Activated CD4-positive, alpha-beta T cell treated with anti-CD3 and anti-CD28 coated beads, Interleukin-2, amount 10 ng/mL, durations not matched to agents 7 days and 5 days (primary cell): Measurements from ENCODE around the gene KYAT1. TPM values are rescaled to one million over a fixed set of nuclear protein-coding genes. Genes with fewer than 3 reads are reported as not detected.
"Not testable (repeated sequence)": the region's sequence is repeated elsewhere in the genome, so short reads cannot be mapped to it uniquely, and the experiment has no call there.

Experiments
- CTCF ChIA-PET: fragments of 350-600 bp; sonication (Branson Sonifier 250); formaldehyde crosslinking; loops from one replicate; lab custom pipeline; 2021; ENCODE audit warnings: antibody characterized with exemption; lab: Charles Lee
- POLR2A ChIA-PET: fragments of 350-600 bp; sonication (Branson Sonifier 250); formaldehyde crosslinking; loops from one replicate; lab custom pipeline; 2021; ENCODE audit warnings: antibody characterized with exemption; lab: Charles Lee
- DNase-seq: peaks from one replicate; pipeline ENCODE4 v3.0.0-alpha.2; 2020
- H3K27ac Mint-ChIP-seq: one replicate; pipeline ENCODE4 v1.8.0; 2021; ENCODE audit warnings: mild to moderate bottlenecking, moderate library complexity, mixed read lengths
- H3K27me3 Mint-ChIP-seq: one replicate; pipeline ENCODE4 v1.8.0; 2021; ENCODE audit warnings: mixed read lengths
- H3K36me3 Mint-ChIP-seq: one replicate; pipeline ENCODE4 v1.8.0; 2021; ENCODE audit warnings: low read depth, mixed read lengths
- H3K4me1 Mint-ChIP-seq: one replicate; pipeline ENCODE4 v1.8.0; 2021; ENCODE audit warnings: mixed read lengths
- H3K4me3 Mint-ChIP-seq: one replicate; pipeline ENCODE4 v1.8.0; 2021; ENCODE audit warnings: mild to moderate bottlenecking, moderate library complexity, mixed read lengths
- H3K9me3 Mint-ChIP-seq: one replicate; pipeline ENCODE4 v1.8.0; 2021; ENCODE audit warnings: mixed read lengths
- total RNA-seq, 2 experiments: library from RNA; stranded (reverse); gene quantifications; one replicate each; pipeline ENCODE4 v1.2.3, GENCODE V29; 2021

Gene KYAT1
- total RNA-seq, 2 experiments from 2014 or later = 15.2 to 17.7 TPM

DNA sequence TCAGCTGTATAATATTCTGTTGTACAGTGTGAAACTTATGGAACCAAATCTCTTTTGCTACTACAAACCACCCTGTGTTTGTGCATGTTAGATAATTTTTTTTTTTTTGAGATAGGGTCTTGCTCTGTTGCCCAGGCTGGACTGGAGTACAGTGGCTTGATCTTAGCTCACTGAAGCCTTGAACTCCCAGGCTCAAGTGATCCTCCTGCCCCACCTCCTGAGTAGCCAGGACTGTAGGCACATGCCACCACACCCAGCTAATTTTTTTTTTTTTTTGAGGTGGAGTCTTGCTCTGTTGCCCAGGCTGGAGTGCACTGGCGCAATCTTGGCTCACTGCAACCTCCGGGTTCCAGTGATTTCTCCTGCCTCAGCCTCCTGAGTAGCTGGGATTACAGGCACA is 86.8 kb downstream of the KYAT1 start:
- not testable (repeated sequence) for H3K9me3 Mint-ChIP-seq, DNase-seq, H3K4me3 Mint-ChIP-seq, H3K4me1 Mint-ChIP-seq, H3K27me3 Mint-ChIP-seq
- ChIA-PET POLR2A (interaction anchor here (0.6 to 0.7 kb wide), 3 partner anchors 25 to 439 kb away, joined by 4 to 8 read pairs (median 5); no protein-coding TSS in a partner anchor), CTCF (interaction anchor here (1.6 to 2.8 kb wide), 2 partner anchors 23 to 133 kb away, joined by 5 to 6 read pairs; partner anchors contain the start of gene ENDOG)
- Mint-ChIP-seq H3K36me3 (peaks cover 23% of the 10 kb centered on the region), H3K27ac (peak overlapping the region; percentile 19)

DNA sequence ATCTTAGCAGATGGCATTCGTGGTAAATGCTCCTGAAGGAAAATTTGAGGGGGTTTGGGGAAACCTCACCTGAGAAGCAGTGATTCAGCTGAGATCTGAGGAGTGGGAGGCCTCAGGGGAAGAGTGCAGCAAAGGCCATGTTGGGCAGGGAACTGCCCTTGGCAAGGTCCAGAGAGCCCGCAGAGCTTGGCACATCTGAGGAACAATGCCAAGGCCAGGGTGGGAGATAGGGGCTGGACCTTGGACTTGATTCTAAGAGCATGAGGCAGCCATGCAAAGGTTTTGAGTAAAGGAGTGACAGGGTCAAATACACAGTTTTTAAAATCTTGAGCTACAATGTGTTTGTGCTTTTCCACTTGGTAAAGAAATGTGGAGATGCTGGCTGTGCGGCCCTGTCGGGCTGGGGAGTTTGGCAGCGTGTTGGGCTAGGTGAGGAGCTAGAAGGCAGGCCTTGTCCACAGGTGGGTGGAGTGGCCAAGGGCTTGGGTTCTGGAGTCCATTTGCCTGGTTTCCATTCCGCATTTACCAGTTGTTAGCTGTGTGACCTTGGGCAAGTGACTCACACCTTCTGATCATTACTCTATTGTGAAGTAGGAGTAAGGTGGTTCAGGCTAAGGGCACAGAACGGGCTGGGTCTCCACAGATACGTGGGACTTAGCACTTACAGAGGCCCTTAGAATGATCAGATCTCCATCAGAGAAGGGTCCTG is 88.6 kb downstream of the KYAT1 start:
- POLR2A ChIA-PET = interaction anchor here (0.5 kb wide), 1 partner anchor 17 kb away, joined by 3 read pairs; no protein-coding TSS in a partner anchor
- Mint-ChIP-seq H3K27me3 (no peaks in the 10 kb centered on the region), H3K9me3 (no peaks in the 10 kb centered on the region), H3K4me1 (peaks cover 9% of the 10 kb centered on the region), H3K36me3 (peaks cover 17% of the 10 kb centered on the region), H3K4me3 (no peak overlapping the region), H3K27ac (no peak overlapping the region)
- DNase-seq = no peak
- CTCF ChIA-PET = interaction anchor here (1.0 to 2.8 kb wide), 4 partner anchors 20 to 135 kb away, joined by 3 to 9 read pairs (median 5); partner anchors contain the start of gene ENDOG

DNA sequence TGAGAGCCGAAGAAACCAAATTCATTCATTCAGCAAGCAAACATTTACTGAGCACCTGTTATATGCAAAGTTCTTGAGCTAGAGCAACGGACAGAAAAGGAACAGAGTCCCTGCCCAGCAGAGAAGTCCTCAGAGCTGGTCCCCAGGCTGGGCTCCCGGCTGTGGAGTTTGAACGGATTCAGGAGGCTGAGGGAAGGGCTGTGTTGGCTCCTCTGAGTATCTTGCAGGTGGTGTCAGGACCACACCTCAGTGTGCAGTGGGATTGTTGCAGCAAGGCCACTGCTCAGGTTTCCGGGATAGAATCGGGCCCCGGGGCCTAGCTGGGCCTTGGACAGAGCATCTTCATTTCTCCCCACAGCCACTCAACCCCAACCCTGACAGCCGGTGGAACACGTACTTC is 89.6 kb downstream of the KYAT1 start:
- Mint-ChIP-seq H3K36me3 (peaks cover 14% of the 10 kb centered on the region), H3K4me1 (peaks cover 15% of the 10 kb centered on the region), H3K27me3 (no peaks in the 10 kb centered on the region), H3K4me3 (no peak overlapping the region), H3K9me3 (no peaks in the 10 kb centered on the region), H3K27ac (no peak overlapping the region)
- DNase-seq = no peak
- POLR2A ChIA-PET = no interaction called here
- CTCF ChIA-PET = interaction anchor here (1.0 to 2.8 kb wide), 3 partner anchors 21 to 136 kb away, joined by 3 to 9 read pairs (median 6); partner anchors contain the start of gene ENDOG

DNA sequence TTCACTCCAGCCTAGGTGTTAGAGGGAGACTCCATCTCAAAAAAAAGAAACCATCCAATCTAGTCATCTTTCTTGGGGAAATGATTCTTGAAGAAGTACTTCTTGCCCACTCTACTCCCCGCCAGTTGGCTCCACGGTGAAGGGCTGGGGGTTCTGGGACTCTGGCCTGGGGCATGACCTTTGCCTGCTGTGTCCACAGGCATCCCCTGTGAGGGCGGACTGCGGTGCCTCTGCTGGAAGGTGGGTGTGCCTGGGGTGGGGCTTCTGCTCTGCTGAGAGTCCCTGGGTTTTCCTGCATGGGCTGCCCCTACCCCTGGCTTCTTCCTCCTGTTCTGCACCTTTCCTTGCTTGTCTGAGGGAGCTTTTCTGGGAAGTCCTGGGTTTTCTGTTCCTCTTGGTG is 91.2 kb downstream of the KYAT1 start:
- H3K27me3 Mint-ChIP-seq = no peaks in the 10 kb centered on the region
- ChIA-PET POLR2A (no interaction called here), CTCF (interaction anchor here (1.1 kb wide), 1 partner anchor 27 kb away, joined by 4 read pairs; no protein-coding TSS in a partner anchor)
- no peak overlapping the region for H3K27ac Mint-ChIP-seq
- H3K36me3 Mint-ChIP-seq = peaks cover 13% of the 10 kb centered on the region
- DNase-seq = no peak
- no peaks in the 10 kb centered on the region for H3K9me3 Mint-ChIP-seq
- H3K4me3 Mint-ChIP-seq = no peak overlapping the region
- peaks cover 19% of the 10 kb centered on the region for H3K4me1 Mint-ChIP-seq

- Mint-ChIP-seq H3K36me3 (peaks cover 10% of the 10 kb centered on the region), H3K27me3 (no peaks in the 10 kb centered on the region), H3K4me1 (peaks cover 19% of the 10 kb centered on the region), H3K9me3 (no peaks in the 10 kb centered on the region), H3K27ac (peak overlapping the region; percentile 76), H3K4me3 (peak overlapping the region; percentile 97)
- CTCF ChIA-PET = interaction anchor here (0.6 to 2.1 kb wide), 6 partner anchors 15 to 139 kb away, joined by 3 to 13 read pairs (median 4); partner anchors contain the start of gene ENDOG
- DNase-seq = no peak
- POLR2A ChIA-PET = no interaction called here
These were observed 93.3 kb downstream of the KYAT1 start for GRCh38 chr9:128788445-128788844.

DNA sequence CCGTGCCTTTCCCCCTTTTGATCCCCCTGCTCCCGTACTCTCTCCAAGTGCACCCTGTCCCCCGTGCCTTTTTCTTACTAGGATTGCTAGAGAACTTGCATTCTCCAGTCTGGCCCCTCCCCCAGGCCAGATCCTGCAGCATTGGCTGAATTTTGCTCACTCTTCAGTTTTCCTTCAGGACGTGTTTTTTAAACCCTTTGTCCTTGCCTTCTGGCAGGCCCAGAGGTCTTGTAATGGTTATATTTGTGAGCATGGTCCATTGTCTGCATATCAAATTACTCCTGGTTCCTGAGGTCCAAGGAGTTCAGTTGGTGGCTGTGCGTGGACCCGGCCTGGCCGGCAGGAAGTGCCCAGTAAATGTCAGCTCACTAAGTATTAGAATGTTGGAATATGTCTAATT is 94.1 kb downstream of the KYAT1 start:
- POLR2A ChIA-PET = no interaction called here
- DNase-seq = peak; percentile 27

GRCh38 chr9:128786681-128787601 is 94.8 kb downstream of the KYAT1 start, which contains the start of gene TBC1D13:
TBC1D13 (plus strand) TSS chr9:128787253; CDS start chr9:128787354, 101 bp downstream.
- Mint-ChIP-seq H3K36me3 (peaks cover 2% of the 10 kb centered on the region), H3K4me3 (peak within 1 kb of the TSS; percentile 97), H3K9me3 (no peaks in the 10 kb centered on the region), H3K4me1 (peaks cover 17% of the 10 kb centered on the region), H3K27me3 (no peaks in the 10 kb centered on the region), H3K27ac (peak within 1 kb of the TSS; percentile 94)
- peak; percentile 88 for DNase-seq
- POLR2A ChIA-PET = no interaction called here
- CTCF ChIA-PET = interaction anchor here (2.5 kb wide), 1 partner anchor 32 kb away, joined by 12 read pairs; the partner anchor contains the start of gene ENDOG

More for the DNA sequence above, 94.1 kb downstream of the KYAT1 start:
- CTCF ChIA-PET = interaction anchor here (1.6 to 2.1 kb wide), 2 partner anchors 31 to 46 kb away, joined by 5 to 13 read pairs; partner anchors contain the start of gene ENDOG
- Mint-ChIP-seq H3K9me3 (no peaks in the 10 kb centered on the region), H3K4me3 (peak overlapping the region; percentile 97), H3K27me3 (no peaks in the 10 kb centered on the region), H3K4me1 (peaks cover 17% of the 10 kb centered on the region), H3K27ac (peak overlapping the region; percentile 94), H3K36me3 (peaks cover 3% of the 10 kb centered on the region)

- H3K4me1 Mint-ChIP-seq = peaks cover 17% of the 10 kb centered on the region
- POLR2A ChIA-PET = interaction anchor here (0.7 kb wide), 1 partner anchor 51 kb away, joined by 4 read pairs; no protein-coding TSS in a partner anchor
- peak overlapping the region; percentile 14 for H3K27ac Mint-ChIP-seq
- no peaks in the 10 kb centered on the region for H3K27me3 Mint-ChIP-seq
- CTCF ChIA-PET = interaction anchor here (0.6 to 2.5 kb wide), 6 partner anchors 14 to 1168 kb away, joined by 3 to 12 read pairs (median 3); partner anchors contain the start of gene ENDOG
- peaks cover 4% of the 10 kb centered on the region for H3K9me3 Mint-ChIP-seq
- H3K4me3 Mint-ChIP-seq = no peak overlapping the region
- H3K36me3 Mint-ChIP-seq = peaks cover 1% of the 10 kb centered on the region
- no peak for DNase-seq
These were observed 96.3 kb downstream of the KYAT1 start for GRCh38 chr9:128785427-128785826.

Other genes with a start within 250 kb of the KYAT1 start
- gene DYNC2I2, start 225.1 kb downstream of the KYAT1 start, total RNA-seq = 10 to 100 TPM; 60.6 to 68.3 TPM
- 100 to 1,000 TPM; 476 to 482 TPM for gene SET, start 192.7 kb downstream of the KYAT1 start, total RNA-seq
- 1 to 10 TPM; 8.2 to 9.1 TPM for gene PKN3, start 179.4 kb downstream of the KYAT1 start, total RNA-seq
- gene ZDHHC12, start 157.8 kb downstream of the KYAT1 start, total RNA-seq = 10 to 100 TPM; 86.3 to 91.5 TPM
- 10 to 100 TPM; 21.3 TPM for gene ZER1, start 110.0 kb downstream of the KYAT1 start, total RNA-seq
- gene TBC1D13, start 94.7 kb downstream of the KYAT1 start, total RNA-seq = 10 to 100 TPM; 18.4 to 21.1 TPM
- gene ENDOG, start 63.5 kb downstream of the KYAT1 start, total RNA-seq = 10 to 100 TPM; 10.2 to 11.3 TPM
- gene SPOUT1, start 52.2 kb downstream of the KYAT1 start, total RNA-seq = 10 to 100 TPM; 60.5 to 75.0 TPM
- 10 to 100 TPM; 42.4 to 48.0 TPM for gene LRRC8A, start 183 bp upstream of the KYAT1 start, total RNA-seq
- 1 to 10 TPM; 1.2 to 2.2 TPM for gene PHYHD1, start 39.0 kb upstream of the KYAT1 start, total RNA-seq
- gene DOLK, start 65.7 kb upstream of the KYAT1 start, total RNA-seq = 1 to 10 TPM; 8.4 to 9.2 TPM
- gene NUP188, start 65.7 kb upstream of the KYAT1 start, total RNA-seq = 10 to 100 TPM; 87.7 to 87.8 TPM
- 100 to 1,000 TPM; 111 to 124 TPM for gene SH3GLB2, start 146.4 kb upstream of the KYAT1 start, total RNA-seq
- 10 to 100 TPM; 33.8 to 43.1 TPM for gene MIGA2, start 154.7 kb upstream of the KYAT1 start, total RNA-seq
- gene DOLPP1, start 199.2 kb upstream of the KYAT1 start, total RNA-seq = 10 to 100 TPM; 19.5 to 19.6 TPM
- 10 to 100 TPM; 20.4 to 25.2 TPM for gene CRAT, start 228.8 kb upstream of the KYAT1 start, total RNA-seq
- gene PTPA, start 229.5 kb upstream of the KYAT1 start, total RNA-seq = 100 to 1,000 TPM in 1 of 2 experiments, 10 to 100 TPM in 1; 96.4 to 111 TPM